NT2/D1 (cell line): ENCODE measurements around the gene METTL9.

Experiments used
- SUZ12 ChIP-seq: IDR thresholded peaks from 2 replicates; pipeline ENCODE4 v1.6.1; 2011; ENCODE audit not compliant: insufficient read length, insufficient read depth; ENCODE audit errors: extremely low read depth
- YY1 ChIP-seq: IDR thresholded peaks from 2 replicates; pipeline ENCODE4 v1.6.1; 2011; ENCODE audit not compliant: insufficient read length, insufficient read depth

DNA sequence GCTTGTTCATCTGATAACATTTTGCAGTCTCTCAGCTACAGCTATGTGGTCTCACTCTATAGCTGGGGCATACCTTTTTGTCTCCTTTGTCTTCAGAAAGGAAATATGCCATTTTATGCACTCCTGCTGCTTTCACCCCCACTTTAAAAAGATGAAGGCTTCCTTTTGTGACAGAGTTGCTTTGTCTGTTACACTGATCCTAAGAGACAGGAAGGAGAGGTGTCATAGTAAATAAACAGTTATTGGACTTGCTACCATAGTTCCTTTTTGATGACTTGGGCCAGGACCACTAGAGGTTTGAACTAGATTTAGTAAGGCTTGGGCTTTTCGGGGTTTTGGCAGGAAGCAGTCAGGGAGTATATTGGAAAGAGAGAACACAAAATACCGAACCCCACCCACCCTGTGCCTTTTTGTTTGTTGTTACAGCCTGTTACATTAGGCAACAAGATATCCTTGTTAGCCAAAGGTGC is 1.8 kb upstream of the METTL9 start:
- no peak for TF ChIP-seq SUZ12
- TF ChIP-seq YY1: no peak
